Mammary epithelial cell (primary cell): ENCODE results near the gene IQGAP2.

Experiments used
- EZH2 ChIP-seq: IDR thresholded peaks from 2 replicates; pipeline ENCODE4 v1.6.1; 2012; ENCODE audit warnings: low read length, inconsistent platforms, borderline replicate concordance
- TF ChIP-seq, protein P1 (sequence below), 2 donors: IDR thresholded peaks in 1 of 2; conservative IDR thresholded peaks in 1 of 2; 2 replicates each; pipeline ENCODE4 v1.5.1; 2011 to 2012; ENCODE audit warnings: inconsistent platforms in 2 of 2, low read length in 2 of 2, mild to moderate bottlenecking in 2 of 2, control low read depth in 1 of 2, low read depth in 1 of 2; ENCODE audit not compliant: insufficient read depth in 1 of 2; ENCODE audit errors: extremely low read depth in 1 of 2

- TF ChIP-seq, protein P1, sequence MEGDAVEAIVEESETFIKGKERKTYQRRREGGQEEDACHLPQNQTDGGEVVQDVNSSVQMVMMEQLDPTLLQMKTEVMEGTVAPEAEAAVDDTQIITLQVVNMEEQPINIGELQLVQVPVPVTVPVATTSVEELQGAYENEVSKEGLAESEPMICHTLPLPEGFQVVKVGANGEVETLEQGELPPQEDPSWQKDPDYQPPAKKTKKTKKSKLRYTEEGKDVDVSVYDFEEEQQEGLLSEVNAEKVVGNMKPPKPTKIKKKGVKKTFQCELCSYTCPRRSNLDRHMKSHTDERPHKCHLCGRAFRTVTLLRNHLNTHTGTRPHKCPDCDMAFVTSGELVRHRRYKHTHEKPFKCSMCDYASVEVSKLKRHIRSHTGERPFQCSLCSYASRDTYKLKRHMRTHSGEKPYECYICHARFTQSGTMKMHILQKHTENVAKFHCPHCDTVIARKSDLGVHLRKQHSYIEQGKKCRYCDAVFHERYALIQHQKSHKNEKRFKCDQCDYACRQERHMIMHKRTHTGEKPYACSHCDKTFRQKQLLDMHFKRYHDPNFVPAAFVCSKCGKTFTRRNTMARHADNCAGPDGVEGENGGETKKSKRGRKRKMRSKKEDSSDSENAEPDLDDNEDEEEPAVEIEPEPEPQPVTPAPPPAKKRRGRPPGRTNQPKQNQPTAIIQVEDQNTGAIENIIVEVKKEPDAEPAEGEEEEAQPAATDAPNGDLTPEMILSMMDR (conservative IDR thresholded peaks at IDR 0.05 in 1 of 2, IDR thresholded peaks at IDR 0.05 in 1 of 2; ENCODE audit: extremely low read depth in 1 of 2, insufficient read depth in 1 of 2, low read depth in 1 of 2, low read length in 2 of 2): no peak
- TF ChIP-seq EZH2: no peak
Measured at GRCh38 chr5:76415855-76416254, 12.8 kb downstream of the IQGAP2 start.
